SK-N-SH (cell line): Measurements from ENCODE around the gene PACSIN3. TPM values are rescaled to one million over a fixed set of nuclear protein-coding genes. Genes with fewer than 3 reads are reported as not detected.

ENCODE experiments used
- CTCF ChIA-PET: fragments of 300-600, 350-600 bp; formaldehyde crosslinking; extraction: SDS; loops from one replicate; lab custom pipeline; 2021; lab: Yijun Ruan, JAX
- POLR2A ChIA-PET: fragments of 350-600 bp; sonication (Branson Sonifier 250); formaldehyde crosslinking; extraction: SDS; loops from one replicate; lab custom pipeline; 2020; ENCODE audit warnings: antibody characterized with exemption, inconsistent platforms; lab: Yijun Ruan, JAX
- DNase-seq: peaks from one replicate; pipeline ENCODE4 v3.0.0; 2012
- H2AFZ ChIP-seq: fragments of 200-600 bp; sonication (generic); 2 replicates; pipeline ENCODE4 v1.8.1; 2016; ENCODE audit warnings: antibody characterized with exemption, mild to moderate bottlenecking, low read depth
- H3F3A ChIP-seq: fragments of 200-600 bp; sonication (generic); replicated peaks from 2 replicates; pipeline ENCODE3; 2016; ENCODE audit warnings: antibody characterized with exemption, mild to moderate bottlenecking; ENCODE audit not compliant: insufficient read depth
- H3K27ac ChIP-seq, 2 experiments: fragments of 200-500 bp in 1 of 2; fragments of 200-600 bp in 1 of 2; sonication (Bioruptor generic) in 1 of 2; sonication (generic), shearing (Covaris generic) in 1 of 2; 2 replicates each; pipeline versions ENCODE4 v1.5.1 to v1.6.1; 2014 to 2016; ENCODE audit warnings: low read depth in 2 of 2, inconsistent platforms in 1 of 2, low read length in 1 of 2, mild to moderate bottlenecking in 1 of 2, mixed read lengths in 1 of 2
- H3K27me3 ChIP-seq: fragments of 200-600 bp; sonication (generic), shearing (Covaris generic); 2 replicates; pipeline ENCODE4 v1.6.1; 2016; ENCODE audit warnings: mixed run types; ENCODE audit not compliant: insufficient read depth
- H3K36me3 ChIP-seq, 2 experiments: fragments of 200-500 bp in 1 of 2; fragments of 200-600 bp in 1 of 2; sonication (Bioruptor generic) in 1 of 2; sonication (generic) in 1 of 2; replicated peaks in 1 of 2; 2 replicates each; pipeline versions ENCODE3 to v1.5.1; 2014 to 2016; ENCODE audit warnings: low read length in 1 of 2, mild to moderate bottlenecking in 1 of 2; ENCODE audit not compliant: insufficient read depth in 2 of 2, control insufficient read depth in 1 of 2
- H3K4me1 ChIP-seq, 2 experiments: fragments of 200-500 bp in 1 of 2; fragments of 200-600 bp in 1 of 2; sonication (Bioruptor generic) in 1 of 2; sonication (generic), shearing (Covaris generic) in 1 of 2; 2 replicates each; pipeline versions ENCODE4 v1.5.1 to v1.6.1; 2014 to 2016; ENCODE audit warnings: low read depth in 1 of 2, low read length in 1 of 2, mixed run types in 1 of 2; ENCODE audit not compliant: insufficient read depth in 2 of 2, control insufficient read depth in 1 of 2
- H3K4me2 ChIP-seq: fragments of 200-600 bp; sonication (generic), shearing (Covaris generic); 2 replicates; pipeline ENCODE4 v1.6.1; 2017; ENCODE audit warnings: mixed run types
- H3K4me3 ChIP-seq, 2 experiments: fragments of 200-500 bp in 1 of 2; fragments of 200-600 bp in 1 of 2; sonication (Bioruptor generic) in 1 of 2; sonication (generic), shearing (Covaris generic) in 1 of 2; 2 replicates each; pipeline versions ENCODE4 v1.5.1 to v1.8.1; 2014 to 2016; ENCODE audit warnings: low read depth in 2 of 2, inconsistent platforms in 1 of 2, low read length in 1 of 2, mild to moderate bottlenecking in 1 of 2, mixed read lengths in 1 of 2, moderate library complexity in 1 of 2
- H3K79me2 ChIP-seq: fragments of 200-600 bp; sonication (generic); 2 replicates; pipeline ENCODE4 v1.8.1; 2017; ENCODE audit warnings: mild to moderate bottlenecking; ENCODE audit not compliant: insufficient read depth
- H3K9ac ChIP-seq: fragments of 200-600 bp; sonication (generic); 2 replicates; pipeline ENCODE4 v1.6.1; 2017; ENCODE audit warnings: mixed run types
- H3K9me2 ChIP-seq: fragments of 200-600 bp; sonication (generic); 2 replicates; pipeline ENCODE4 v1.6.1; 2017; ENCODE audit warnings: mixed run types
- H3K9me3 ChIP-seq: fragments of 200-600 bp; sonication (generic); 2 replicates; pipeline ENCODE4 v1.6.1; 2017; ENCODE audit warnings: mixed run types, mild to moderate bottlenecking, moderate library complexity
- H4K20me1 ChIP-seq: fragments of 200-600 bp; sonication (generic); 2 replicates; pipeline ENCODE4 v1.6.1; 2017; ENCODE audit warnings: mild to moderate bottlenecking, mixed run types; ENCODE audit not compliant: insufficient read depth
- ELF1 ChIP-seq: IDR thresholded peaks from 2 replicates; pipeline ENCODE4 v1.4.0; 2012
- EP300 ChIP-seq, 2 experiments: IDR thresholded peaks; 2 replicates each; pipeline versions ENCODE4 v1.4.0 to v1.6.1; 2012; ENCODE audit warnings: borderline replicate concordance in 1 of 2, low read depth in 1 of 2, low read length in 1 of 2
- EZH2phosphoT487 ChIP-seq: fragments of 200-600 bp; sonication (generic); IDR thresholded peaks from 2 replicates; pipeline ENCODE4 v1.6.1; 2017; ENCODE audit warnings: low read depth, mixed run types, mild to moderate bottlenecking, antibody characterized with exemption, moderate library complexity, borderline replicate concordance
- FOSL2 ChIP-seq: IDR thresholded peaks from 2 replicates; pipeline ENCODE4 v1.4.0; 2012; ENCODE audit warnings: low read depth, mild to moderate bottlenecking, moderate library complexity, borderline replicate concordance
- GABPA ChIP-seq: IDR thresholded peaks from 2 replicates; pipeline ENCODE4 v1.4.0; 2012; ENCODE audit warnings: low read depth, mild to moderate bottlenecking
- GATA2 ChIP-seq: sonication (generic); formaldehyde crosslinking; IDR thresholded peaks from 2 replicates; pipeline ENCODE4 v1.5.0; 2020; ENCODE audit warnings: mild to moderate bottlenecking, missing genetic modification reagents
- JUND ChIP-seq: IDR thresholded peaks from 2 replicates; pipeline ENCODE4 v1.4.0; 2012
- NFIC ChIP-seq: IDR thresholded peaks from 2 replicates; pipeline ENCODE4 v1.4.0; 2012; ENCODE audit warnings: borderline replicate concordance
- RAD21 ChIP-seq: IDR thresholded peaks from 2 replicates; pipeline ENCODE4 v1.6.1; 2012; ENCODE audit warnings: mild to moderate bottlenecking, low read length
- RCOR1 ChIP-seq: fragments of 150-350 bp; IDR thresholded peaks from 2 replicates; pipeline ENCODE4 v1.6.1; 2017; ENCODE audit warnings: antibody characterized with exemption, low read length
- RFX5 ChIP-seq: IDR thresholded peaks from 2 replicates; pipeline ENCODE4 v1.6.1; 2012; ENCODE audit warnings: mild to moderate bottlenecking, improper control_type of control experiment, low read length
- RXRA ChIP-seq: IDR thresholded peaks from 2 replicates; pipeline ENCODE4 v1.4.0; 2012; ENCODE audit warnings: low read depth, mild to moderate bottlenecking, borderline replicate concordance
- SIN3A ChIP-seq: IDR thresholded peaks from 2 replicates; pipeline ENCODE4 v1.6.1; 2012; ENCODE audit warnings: low read depth, mild to moderate bottlenecking, low read length, moderate library complexity, borderline replicate concordance
- TAF1 ChIP-seq: IDR thresholded peaks from 2 replicates; pipeline ENCODE4 v1.6.1; 2012; ENCODE audit warnings: low read depth, mild to moderate bottlenecking, low read length, moderate library complexity, borderline replicate concordance
- TEAD4 ChIP-seq: IDR thresholded peaks from 2 replicates; pipeline ENCODE4 v1.4.0; 2012; ENCODE audit warnings: mild to moderate bottlenecking, borderline replicate concordance; ENCODE audit not compliant: insufficient read depth
- YY1 ChIP-seq: IDR thresholded peaks from 2 replicates; pipeline ENCODE4 v1.4.0; 2012; ENCODE audit warnings: low read depth, mild to moderate bottlenecking
- WGBS: methylation state at CpG from one replicate; pipeline ENCODE4 v1.1.6; 2017; ENCODE audit warnings: low lambda C conversion rate; 5-methylcytosine and 5-hydroxymethylcytosine counted together
- polyA plus RNA-seq, 3 experiments: library from polyadenylated mRNA; depleted of rRNA; stranded (reverse); fragments of >200 nt; gene quantifications; 2 replicates each; pipeline ENCODE4 v1.2.3, GENCODE V29; 2012
- TF ChIP-seq, protein P1 (sequence below): fragments of 150-350 bp; IDR thresholded peaks from 2 replicates; pipeline ENCODE4 v1.6.1; 2017; ENCODE audit warnings: antibody characterized with exemption, low read length, low read depth, borderline replicate concordance
- TF ChIP-seq, protein P2 (sequence below): IDR thresholded peaks from 2 replicates; pipeline ENCODE4; 2012
- TF ChIP-seq, protein P3 (sequence below): IDR thresholded peaks from 2 replicates; pipeline ENCODE4 v1.4.0; 2012; ENCODE audit warnings: low read depth, borderline replicate concordance
- TF ChIP-seq, protein P4 (sequence below): fragments of 150-350 bp; IDR thresholded peaks from 2 replicates; pipeline ENCODE4 v1.6.1; 2016; ENCODE audit warnings: mild to moderate bottlenecking, low read depth, low read length
- TF ChIP-seq, protein P5 (sequence below): IDR thresholded peaks from 2 replicates; pipeline ENCODE4 v1.6.1; 2012; ENCODE audit warnings: mild to moderate bottlenecking, low read depth, low read length, moderate library complexity

PACSIN3 gene
- polyA plus RNA-seq, 1 of the 3 experiments (the other 2 are of a cell fraction): 31.1 TPM

DNA sequence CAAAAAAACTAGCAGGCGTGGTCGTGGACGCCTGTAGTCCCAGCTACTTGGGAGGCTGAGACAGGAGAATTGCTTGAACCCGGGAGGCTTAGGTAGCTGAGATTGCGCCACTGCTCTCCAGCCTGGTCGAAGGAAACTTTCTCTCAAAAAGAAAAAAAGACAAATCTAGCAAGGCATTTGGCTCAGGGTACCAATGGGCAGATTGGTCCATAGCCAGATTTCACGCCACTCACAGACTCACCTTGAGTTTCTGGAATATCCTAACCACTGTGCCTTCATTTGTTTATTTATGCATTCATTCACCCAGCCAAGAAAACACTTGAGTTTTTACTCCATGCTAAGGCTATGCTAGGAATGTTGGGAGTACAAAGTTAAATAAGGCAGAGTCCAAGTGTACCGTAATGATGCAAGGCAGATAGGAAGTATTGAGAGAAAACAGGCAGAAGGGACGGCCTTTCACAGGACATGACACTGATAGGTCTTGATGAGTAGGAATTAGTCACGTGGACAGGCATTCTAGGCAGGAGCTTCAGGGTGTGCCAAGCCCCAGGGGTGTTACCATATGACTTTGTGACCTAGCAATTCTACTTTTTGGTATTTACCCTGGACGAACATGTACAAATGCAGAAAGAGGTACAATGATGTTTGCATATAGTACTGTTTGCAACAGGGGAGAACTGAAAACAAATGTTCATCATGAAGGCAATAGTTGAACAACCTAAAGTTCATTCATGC lies 3.0 kb upstream of the PACSIN3 start (continued):
- 0 out of 2 replicates have a peak, but pooled peaks have one; percentile 15 for TF ChIP-seq RCOR1
- TF ChIP-seq TAF1: no peak
- TF ChIP-seq SIN3A: peak; percentile 11; the same call in 1 of the 2 replicates
- TF ChIP-seq, protein P1, sequence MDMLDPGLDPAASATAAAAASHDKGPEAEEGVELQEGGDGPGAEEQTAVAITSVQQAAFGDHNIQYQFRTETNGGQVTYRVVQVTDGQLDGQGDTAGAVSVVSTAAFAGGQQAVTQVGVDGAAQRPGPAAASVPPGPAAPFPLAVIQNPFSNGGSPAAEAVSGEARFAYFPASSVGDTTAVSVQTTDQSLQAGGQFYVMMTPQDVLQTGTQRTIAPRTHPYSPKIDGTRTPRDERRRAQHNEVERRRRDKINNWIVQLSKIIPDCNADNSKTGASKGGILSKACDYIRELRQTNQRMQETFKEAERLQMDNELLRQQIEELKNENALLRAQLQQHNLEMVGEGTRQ: no peak
- no peak for TF ChIP-seq YY1
- no peak for TF ChIP-seq ELF1
- TF ChIP-seq RAD21: no peak
- TF ChIP-seq GABPA: no peak
- TF ChIP-seq RXRA: no peak
- no peak for TF ChIP-seq FOSL2
- TF ChIP-seq, protein P2, sequence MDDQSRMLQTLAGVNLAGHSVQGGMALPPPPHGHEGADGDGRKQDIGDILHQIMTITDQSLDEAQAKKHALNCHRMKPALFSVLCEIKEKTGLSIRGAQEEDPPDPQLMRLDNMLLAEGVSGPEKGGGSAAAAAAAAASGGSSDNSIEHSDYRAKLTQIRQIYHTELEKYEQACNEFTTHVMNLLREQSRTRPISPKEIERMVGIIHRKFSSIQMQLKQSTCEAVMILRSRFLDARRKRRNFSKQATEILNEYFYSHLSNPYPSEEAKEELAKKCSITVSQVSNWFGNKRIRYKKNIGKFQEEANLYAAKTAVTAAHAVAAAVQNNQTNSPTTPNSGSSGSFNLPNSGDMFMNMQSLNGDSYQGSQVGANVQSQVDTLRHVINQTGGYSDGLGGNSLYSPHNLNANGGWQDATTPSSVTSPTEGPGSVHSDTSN: peak; percentile 78
- TF ChIP-seq, protein P3, sequence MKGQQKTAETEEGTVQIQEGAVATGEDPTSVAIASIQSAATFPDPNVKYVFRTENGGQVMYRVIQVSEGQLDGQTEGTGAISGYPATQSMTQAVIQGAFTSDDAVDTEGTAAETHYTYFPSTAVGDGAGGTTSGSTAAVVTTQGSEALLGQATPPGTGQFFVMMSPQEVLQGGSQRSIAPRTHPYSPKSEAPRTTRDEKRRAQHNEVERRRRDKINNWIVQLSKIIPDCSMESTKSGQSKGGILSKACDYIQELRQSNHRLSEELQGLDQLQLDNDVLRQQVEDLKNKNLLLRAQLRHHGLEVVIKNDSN: peak; percentile 76; the same call in 1 of the 2 replicates
- TF ChIP-seq, protein P4, sequence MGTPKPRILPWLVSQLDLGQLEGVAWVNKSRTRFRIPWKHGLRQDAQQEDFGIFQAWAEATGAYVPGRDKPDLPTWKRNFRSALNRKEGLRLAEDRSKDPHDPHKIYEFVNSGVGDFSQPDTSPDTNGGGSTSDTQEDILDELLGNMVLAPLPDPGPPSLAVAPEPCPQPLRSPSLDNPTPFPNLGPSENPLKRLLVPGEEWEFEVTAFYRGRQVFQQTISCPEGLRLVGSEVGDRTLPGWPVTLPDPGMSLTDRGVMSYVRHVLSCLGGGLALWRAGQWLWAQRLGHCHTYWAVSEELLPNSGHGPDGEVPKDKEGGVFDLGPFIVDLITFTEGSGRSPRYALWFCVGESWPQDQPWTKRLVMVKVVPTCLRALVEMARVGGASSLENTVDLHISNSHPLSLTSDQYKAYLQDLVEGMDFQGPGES: no peak
- TF ChIP-seq EZH2phosphoT487: no peak

DNA sequence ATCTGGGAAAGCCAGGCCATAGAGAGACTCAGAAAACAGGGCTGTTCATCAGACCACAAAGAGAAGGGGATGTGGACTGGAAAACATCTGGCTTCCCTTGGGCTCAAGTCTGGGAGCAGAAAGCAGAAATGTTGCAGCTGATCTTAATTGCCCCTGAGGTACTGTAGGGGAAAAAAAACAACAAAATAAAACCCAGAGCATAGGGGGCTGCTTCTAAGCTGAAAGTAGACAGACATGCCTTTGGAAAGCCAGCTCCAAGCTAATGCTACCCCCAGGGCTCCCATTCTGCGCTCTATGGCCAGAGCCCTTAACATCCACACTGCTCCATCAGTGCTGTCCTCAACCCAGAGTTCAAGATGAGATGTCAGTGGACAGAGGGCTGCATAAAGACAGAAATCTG lies 2.0 kb upstream of the PACSIN3 start:
- Histone ChIP-seq H3K36me3 (no peaks in the 10 kb centered on the region), H3K4me1 (peaks cover 11 to 33% of the 10 kb centered on the region in 2 experiments; a peak in 3 of 4 replicates), H3K79me2 (peaks cover 9% of the 10 kb centered on the region; the same call in 1 of the 2 replicates), H3K9me3 (no peaks in the 10 kb centered on the region), H3K9ac (no peak overlapping the region), H2AFZ (no peak overlapping the region), H3K4me2 (no peak overlapping the region), H3F3A (peaks cover 23% of the 10 kb centered on the region), H3K27ac (peak overlapping the region in 1 of 2 experiments; percentile 94; a peak in 2 of 4 replicates), H4K20me1 (no peaks in the 10 kb centered on the region), H3K4me3 (no peak overlapping the region), H3K9me2 (no peaks in the 10 kb centered on the region), H3K27me3 (no peaks in the 10 kb centered on the region)
- peak; percentile 83 for DNase-seq
- WGBS: no CpG with 5 or more reads among the region's 1 CpG
- POLR2A ChIA-PET: interaction anchor here (1.1 to 4.9 kb wide), 12 partner anchors 10 to 221 kb away, joined by 3 to 69 read pairs (median 8); partner anchors contain the start of genes ACP2 and DDB2
- CTCF ChIA-PET: interaction anchor here (1.0 to 4.2 kb wide), 11 partner anchors 10 to 223 kb away, joined by 3 to 31 read pairs (median 13); partner anchors contain the start of genes ACP2 and DDB2
- TF ChIP-seq TAF1: no peak
- TF ChIP-seq TEAD4: no peak
- peak in 1 of 2 experiments; percentile 91; a peak in 2 of 4 replicates for TF ChIP-seq EP300 (IDR thresholded peaks at IDR 0.05; ENCODE audit: borderline replicate concordance in 1 of 2, low read depth in 1 of 2, low read length in 1 of 2)
- no peak for TF ChIP-seq YY1
- no peak for TF ChIP-seq FOSL2
- TF ChIP-seq GATA2 (CRISPR knock-in tag): no peak
- TF ChIP-seq, protein P5, sequence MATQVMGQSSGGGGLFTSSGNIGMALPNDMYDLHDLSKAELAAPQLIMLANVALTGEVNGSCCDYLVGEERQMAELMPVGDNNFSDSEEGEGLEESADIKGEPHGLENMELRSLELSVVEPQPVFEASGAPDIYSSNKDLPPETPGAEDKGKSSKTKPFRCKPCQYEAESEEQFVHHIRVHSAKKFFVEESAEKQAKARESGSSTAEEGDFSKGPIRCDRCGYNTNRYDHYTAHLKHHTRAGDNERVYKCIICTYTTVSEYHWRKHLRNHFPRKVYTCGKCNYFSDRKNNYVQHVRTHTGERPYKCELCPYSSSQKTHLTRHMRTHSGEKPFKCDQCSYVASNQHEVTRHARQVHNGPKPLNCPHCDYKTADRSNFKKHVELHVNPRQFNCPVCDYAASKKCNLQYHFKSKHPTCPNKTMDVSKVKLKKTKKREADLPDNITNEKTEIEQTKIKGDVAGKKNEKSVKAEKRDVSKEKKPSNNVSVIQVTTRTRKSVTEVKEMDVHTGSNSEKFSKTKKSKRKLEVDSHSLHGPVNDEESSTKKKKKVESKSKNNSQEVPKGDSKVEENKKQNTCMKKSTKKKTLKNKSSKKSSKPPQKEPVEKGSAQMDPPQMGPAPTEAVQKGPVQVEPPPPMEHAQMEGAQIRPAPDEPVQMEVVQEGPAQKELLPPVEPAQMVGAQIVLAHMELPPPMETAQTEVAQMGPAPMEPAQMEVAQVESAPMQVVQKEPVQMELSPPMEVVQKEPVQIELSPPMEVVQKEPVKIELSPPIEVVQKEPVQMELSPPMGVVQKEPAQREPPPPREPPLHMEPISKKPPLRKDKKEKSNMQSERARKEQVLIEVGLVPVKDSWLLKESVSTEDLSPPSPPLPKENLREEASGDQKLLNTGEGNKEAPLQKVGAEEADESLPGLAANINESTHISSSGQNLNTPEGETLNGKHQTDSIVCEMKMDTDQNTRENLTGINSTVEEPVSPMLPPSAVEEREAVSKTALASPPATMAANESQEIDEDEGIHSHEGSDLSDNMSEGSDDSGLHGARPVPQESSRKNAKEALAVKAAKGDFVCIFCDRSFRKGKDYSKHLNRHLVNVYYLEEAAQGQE: no peak
- TF ChIP-seq RFX5: no peak
- no peak for TF ChIP-seq JUND
- no peak for TF ChIP-seq NFIC
- no peak for TF ChIP-seq ELF1
- TF ChIP-seq, protein P1: no peak
